GM21529 (cell line): Measurements from ENCODE around the gene RAI2.

ENCODE experiments used
- ATAC-seq: cut with Tn5 transposase; IDR thresholded peaks from one replicate; pipeline ENCODE4 v1.9.1; 2021; ENCODE audit not compliant: unreplicated experiment

The RAI2 gene

GRCh38 chrX:17830211-17830610 lies 30.9 kb downstream of the RAI2 start:
- no peak for ATAC-seq

GRCh38 chrX:17829566-17829965 lies 31.5 kb downstream of the RAI2 start:
- no peak for ATAC-seq

DNA sequence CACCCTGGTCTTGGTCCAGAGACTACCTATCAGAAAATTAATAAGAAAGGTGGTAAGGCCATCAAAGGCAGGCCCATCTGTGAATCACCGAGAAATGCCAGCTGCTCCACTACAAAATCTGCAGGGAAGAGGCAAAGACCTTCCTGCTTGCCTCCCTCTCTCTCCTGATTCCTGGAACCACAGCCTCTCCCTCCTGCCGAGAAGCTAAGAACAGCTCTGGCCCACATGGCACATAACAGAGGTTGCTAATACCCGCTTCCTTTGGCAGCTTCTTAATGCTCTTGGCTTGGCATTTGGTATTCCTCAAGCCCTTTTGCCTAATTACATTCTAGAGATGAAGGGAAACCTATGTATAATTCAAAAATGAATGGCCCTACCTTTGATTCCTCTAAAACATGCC lies 32.9 kb downstream of the RAI2 start:
- ATAC-seq: no peak

- ATAC-seq: no peak
Observed at GRCh38 chrX:17826609-17827496, 34.2 kb downstream of the RAI2 start.

GRCh38 chrX:17824980-17825379 lies 36.1 kb downstream of the RAI2 start:
- no peak for ATAC-seq

- ATAC-seq: no peak
Observed at GRCh38 chrX:17822351-17822750, 38.7 kb downstream of the RAI2 start.

DNA sequence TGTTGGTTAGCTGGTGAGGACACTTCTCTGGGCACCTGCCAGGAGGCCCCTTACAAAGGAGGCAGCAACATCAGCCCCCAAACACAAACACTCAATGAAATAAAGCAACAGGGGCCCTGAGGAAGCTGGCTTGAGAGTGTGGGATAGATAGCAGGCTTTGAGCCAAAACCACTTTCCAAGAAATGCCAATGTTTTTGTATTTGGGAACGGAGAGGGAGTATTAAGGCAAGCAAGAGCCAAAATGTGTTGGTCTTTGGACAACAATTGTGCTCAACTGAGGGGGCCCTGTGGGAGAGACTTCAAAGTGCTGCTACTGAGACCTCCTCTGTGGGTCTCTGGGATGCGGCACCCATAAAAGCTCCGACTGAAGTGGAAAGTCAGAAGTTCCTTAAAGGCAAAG lies 41.0 kb downstream of the RAI2 start:
- ATAC-seq: no peak

DNA sequence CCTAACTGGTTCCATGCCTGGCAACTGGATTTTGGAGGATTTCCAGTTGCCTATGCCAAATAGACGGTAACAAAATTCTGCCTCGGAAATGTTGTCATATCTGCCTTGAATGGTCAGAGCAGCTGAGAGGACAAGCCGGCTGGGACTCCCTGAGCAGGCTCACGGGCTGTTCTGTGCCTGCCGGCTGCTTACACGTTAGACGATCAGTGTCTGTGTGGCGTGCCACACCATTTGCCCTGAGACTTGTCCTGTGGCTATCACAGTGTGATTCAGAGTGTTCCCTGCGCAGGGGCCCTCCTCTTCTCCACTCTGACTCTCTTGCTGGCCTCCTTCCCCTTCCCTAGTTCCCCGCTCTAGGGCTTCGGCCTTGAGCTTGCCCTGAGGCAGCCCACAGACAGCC lies 42.4 kb downstream of the RAI2 start:
- ATAC-seq: no peak

- ATAC-seq: no peak
Observed at GRCh38 chrX:17817251-17817650, 43.8 kb downstream of the RAI2 start.

DNA sequence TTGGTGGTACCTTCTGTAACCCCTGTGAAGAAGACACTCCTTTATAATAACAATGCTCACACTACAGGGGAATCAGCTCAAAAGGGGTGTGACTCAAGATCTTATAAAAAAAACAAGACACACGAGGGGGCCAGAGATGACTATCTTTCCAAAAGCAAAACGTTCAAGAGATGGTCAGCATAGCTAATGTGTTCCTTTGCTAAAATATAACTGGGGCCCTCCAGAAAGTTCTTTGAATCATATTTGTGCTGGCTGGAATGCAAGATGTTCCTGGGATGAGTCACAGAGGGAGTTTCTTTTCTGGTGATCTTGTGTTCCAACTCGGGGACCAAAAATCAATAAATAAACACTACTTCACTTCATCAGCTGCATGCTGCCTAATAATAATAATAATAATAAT lies 46.5 kb downstream of the RAI2 start:
- ATAC-seq: no peak

GRCh38 chrX:17814059-17814458 lies 47.0 kb downstream of the RAI2 start:
- ATAC-seq: no peak

GRCh38 chrX:17813277-17813676 lies 47.8 kb downstream of the RAI2 start:
- no peak for ATAC-seq

- no peak for ATAC-seq
Observed at GRCh38 chrX:17812763-17813162, 48.3 kb downstream of the RAI2 start.

GRCh38 chrX:17809984-17810383 lies 51.1 kb downstream of the RAI2 start:
- no peak for ATAC-seq

GRCh38 chrX:17809273-17809672 lies 51.8 kb downstream of the RAI2 start:
- ATAC-seq: no peak

- ATAC-seq: no peak
Observed at GRCh38 chrX:17805120-17805519, 56.0 kb downstream of the RAI2 start.

DNA sequence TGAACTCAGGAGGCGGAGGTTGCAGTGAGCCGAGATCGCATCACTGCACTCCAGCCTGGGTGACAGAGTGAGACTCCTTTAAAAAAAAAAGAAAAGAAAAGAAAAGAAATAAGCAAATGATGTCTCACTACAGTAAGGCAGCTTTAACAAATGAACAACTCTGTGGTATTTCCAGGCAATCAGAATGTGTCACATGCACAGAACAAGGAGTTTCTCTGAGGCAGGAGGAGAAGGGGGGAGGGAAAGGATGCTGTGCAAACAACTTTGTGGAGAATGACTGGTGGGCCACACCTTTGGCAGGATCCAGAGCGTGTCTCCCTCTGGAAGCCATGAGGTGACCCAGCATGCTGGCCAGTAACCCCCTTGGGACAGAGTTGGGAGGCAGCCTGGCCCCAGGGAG lies 57.6 kb downstream of the RAI2 start:
- ATAC-seq: no peak

- ATAC-seq: no peak
Observed at GRCh38 chrX:17802756-17803155, 58.3 kb downstream of the RAI2 start.

GRCh38 chrX:17801431-17801830 lies 59.7 kb downstream of the RAI2 start:
- ATAC-seq: no peak

DNA sequence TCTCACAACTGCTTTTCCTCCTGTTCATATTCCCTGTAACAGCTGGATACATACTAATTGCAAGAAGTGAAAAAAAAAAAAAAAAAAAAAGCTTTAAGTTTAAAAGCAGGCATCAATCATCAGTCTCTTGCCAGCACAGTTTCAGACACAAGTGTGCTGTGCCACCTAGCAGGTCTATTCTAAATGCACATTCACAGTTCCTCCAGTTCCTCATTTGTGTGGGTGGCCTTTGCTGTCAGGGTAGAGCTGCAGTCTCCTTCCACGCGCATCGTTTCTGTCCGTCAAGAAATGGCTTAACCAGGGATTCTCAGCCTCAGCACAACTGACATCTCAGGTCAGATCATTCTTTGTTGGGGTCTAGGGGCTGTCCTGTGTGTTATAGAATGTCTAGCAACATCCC lies 62.2 kb downstream of the RAI2 start:
- no peak for ATAC-seq

DNA sequence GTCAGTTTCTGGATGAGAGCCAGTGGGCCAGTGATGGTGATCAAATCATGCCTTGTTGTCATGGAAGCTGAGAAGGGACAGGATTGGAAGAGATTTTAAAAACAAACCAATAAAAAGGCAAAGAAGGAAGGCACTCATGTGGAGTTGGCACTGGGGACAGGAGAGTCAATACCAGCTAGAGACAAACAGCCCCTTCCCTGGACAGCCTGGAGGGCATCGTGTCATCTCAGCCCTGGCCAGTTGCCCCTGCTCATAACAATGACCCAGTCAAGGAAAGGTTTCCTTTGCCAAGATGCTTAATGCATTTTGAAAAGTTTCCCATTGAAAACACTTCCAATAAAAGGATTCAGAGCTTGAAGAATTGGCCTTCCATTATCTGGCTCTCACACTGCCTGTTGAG lies 68.3 kb downstream of the RAI2 start:
- ATAC-seq: no peak

GRCh38 chrX:17788956-17789562 lies 72.0 kb downstream of the RAI2 start:
- no peak for ATAC-seq

DNA sequence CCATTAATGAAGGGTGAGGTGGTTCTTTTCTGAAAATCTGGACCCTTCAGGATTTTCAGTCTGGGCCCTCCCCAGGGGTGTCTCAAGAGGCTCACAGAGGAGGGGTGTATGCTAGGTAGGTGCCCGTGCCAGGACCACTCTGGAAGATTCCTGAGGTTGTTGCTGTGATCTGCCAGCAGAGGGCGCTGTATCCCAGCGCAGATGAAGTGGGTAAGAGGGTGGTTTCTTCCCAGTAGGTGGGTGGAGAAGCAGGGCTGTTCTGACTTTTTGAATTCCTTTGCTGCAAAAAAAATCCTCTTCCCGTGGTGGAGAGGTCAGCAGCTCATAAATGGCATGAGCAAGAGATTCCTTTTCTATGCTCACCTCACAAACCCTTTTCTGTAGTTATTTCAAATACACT lies 72.7 kb downstream of the RAI2 start:
- ATAC-seq: no peak
